ENCODE data around the gene ANKRD13D.

Gene ANKRD13D

GRCh38 chr11:67273260-67273990 is 15.7 kb upstream of the ANKRD13D start:
- DNase-seq (ENCODE audit: extremely low read depth in 1 of 2, low read depth in 1 of 2): no peak

GRCh38 chr11:67274768-67275605 is 14.1 kb upstream of the ANKRD13D start:
- no peak for DNase-seq (ENCODE audit: extremely low read depth in 1 of 2, low read depth in 1 of 2)

GRCh38 chr11:67275606-67276409 is 13.3 kb upstream of the ANKRD13D start:
- DNase-seq (ENCODE audit: extremely low read depth in 1 of 2, low read depth in 1 of 2): no peak

- DNase-seq (ENCODE audit: extremely low read depth in 1 of 2, low read depth in 1 of 2): no peak
These were observed 12.3 kb upstream of the ANKRD13D start for GRCh38 chr11:67276781-67277230.

- DNase-seq (ENCODE audit: extremely low read depth in 1 of 2, low read depth in 1 of 2): peak; percentile 77 to 80
These were observed 11.7 kb upstream of the ANKRD13D start for GRCh38 chr11:67277231-67277961.

GRCh38 chr11:67278135-67278938 is 10.8 kb upstream of the ANKRD13D start:
- DNase-seq (ENCODE audit: extremely low read depth in 1 of 2, low read depth in 1 of 2): no peak

GRCh38 chr11:67278939-67279588 is 10.0 kb upstream of the ANKRD13D start:
- DNase-seq (ENCODE audit: extremely low read depth in 1 of 2, low read depth in 1 of 2): no peak

- no peak for DNase-seq (ENCODE audit: extremely low read depth in 1 of 2, low read depth in 1 of 2)
These were observed 9.3 kb upstream of the ANKRD13D start for GRCh38 chr11:67279589-67280340.

- no peak for DNase-seq (ENCODE audit: extremely low read depth in 1 of 2, low read depth in 1 of 2)
These were observed 8.7 kb upstream of the ANKRD13D start for GRCh38 chr11:67280341-67280787.

GRCh38 chr11:67280788-67281551 is 8.1 kb upstream of the ANKRD13D start:
- no peak for DNase-seq (ENCODE audit: extremely low read depth in 1 of 2, low read depth in 1 of 2)

- no peak for DNase-seq (ENCODE audit: extremely low read depth in 1 of 2, low read depth in 1 of 2)
These were observed 7.5 kb upstream of the ANKRD13D start for GRCh38 chr11:67281552-67282150.

GRCh38 chr11:67282155-67282875 is 6.8 kb upstream of the ANKRD13D start:
- no peak for DNase-seq (ENCODE audit: extremely low read depth in 1 of 2, low read depth in 1 of 2)

- no peak for DNase-seq (ENCODE audit: extremely low read depth in 1 of 2, low read depth in 1 of 2)
These were observed 6.2 kb upstream of the ANKRD13D start for GRCh38 chr11:67282876-67283371.

GRCh38 chr11:67283481-67283963 is 5.6 kb upstream of the ANKRD13D start:
- no peak for DNase-seq (ENCODE audit: extremely low read depth in 1 of 2, low read depth in 1 of 2)

- no peak for DNase-seq (ENCODE audit: extremely low read depth in 1 of 2, low read depth in 1 of 2)
These were observed 4.1 kb upstream of the ANKRD13D start for GRCh38 chr11:67284811-67285540.

Measured in activated CD8-positive, alpha-beta memory T cell treated with anti-CD3 and anti-CD28 coated beads for 1 hour (primary cell).